Measurements from ENCODE around the gene PROM1.

DNA sequence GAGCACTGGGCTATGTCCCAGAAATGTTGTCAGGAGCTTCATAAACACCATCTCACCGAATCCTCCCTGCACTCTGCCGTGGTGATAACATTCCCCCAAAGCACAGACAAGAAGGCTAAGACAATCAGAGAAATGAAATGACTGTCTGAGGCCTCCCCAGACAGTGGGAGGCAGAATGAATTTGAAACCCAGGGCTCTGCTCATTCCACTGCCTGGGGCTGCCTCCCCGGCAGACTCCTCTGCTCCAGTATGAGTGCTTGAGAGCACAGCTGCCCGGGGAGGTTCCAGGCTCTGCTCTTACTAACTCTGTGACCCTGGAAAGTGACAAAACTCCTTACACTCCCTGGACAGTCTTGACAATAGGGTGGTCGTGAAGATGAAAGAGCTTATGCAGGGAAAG is 154.9 kb downstream of the PROM1 start:
- TF ChIP-seq, protein P1, sequence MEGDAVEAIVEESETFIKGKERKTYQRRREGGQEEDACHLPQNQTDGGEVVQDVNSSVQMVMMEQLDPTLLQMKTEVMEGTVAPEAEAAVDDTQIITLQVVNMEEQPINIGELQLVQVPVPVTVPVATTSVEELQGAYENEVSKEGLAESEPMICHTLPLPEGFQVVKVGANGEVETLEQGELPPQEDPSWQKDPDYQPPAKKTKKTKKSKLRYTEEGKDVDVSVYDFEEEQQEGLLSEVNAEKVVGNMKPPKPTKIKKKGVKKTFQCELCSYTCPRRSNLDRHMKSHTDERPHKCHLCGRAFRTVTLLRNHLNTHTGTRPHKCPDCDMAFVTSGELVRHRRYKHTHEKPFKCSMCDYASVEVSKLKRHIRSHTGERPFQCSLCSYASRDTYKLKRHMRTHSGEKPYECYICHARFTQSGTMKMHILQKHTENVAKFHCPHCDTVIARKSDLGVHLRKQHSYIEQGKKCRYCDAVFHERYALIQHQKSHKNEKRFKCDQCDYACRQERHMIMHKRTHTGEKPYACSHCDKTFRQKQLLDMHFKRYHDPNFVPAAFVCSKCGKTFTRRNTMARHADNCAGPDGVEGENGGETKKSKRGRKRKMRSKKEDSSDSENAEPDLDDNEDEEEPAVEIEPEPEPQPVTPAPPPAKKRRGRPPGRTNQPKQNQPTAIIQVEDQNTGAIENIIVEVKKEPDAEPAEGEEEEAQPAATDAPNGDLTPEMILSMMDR (IDR thresholded peaks at IDR 0.05; ENCODE audit: low read length): no peak
- TF ChIP-seq EZH2 (IDR thresholded peaks at IDR 0.05; ENCODE audit: borderline replicate concordance, low read length): no peak

Data from OCI-LY1 (cell line).